ENCODE data around the gene PORCN.

DNA sequence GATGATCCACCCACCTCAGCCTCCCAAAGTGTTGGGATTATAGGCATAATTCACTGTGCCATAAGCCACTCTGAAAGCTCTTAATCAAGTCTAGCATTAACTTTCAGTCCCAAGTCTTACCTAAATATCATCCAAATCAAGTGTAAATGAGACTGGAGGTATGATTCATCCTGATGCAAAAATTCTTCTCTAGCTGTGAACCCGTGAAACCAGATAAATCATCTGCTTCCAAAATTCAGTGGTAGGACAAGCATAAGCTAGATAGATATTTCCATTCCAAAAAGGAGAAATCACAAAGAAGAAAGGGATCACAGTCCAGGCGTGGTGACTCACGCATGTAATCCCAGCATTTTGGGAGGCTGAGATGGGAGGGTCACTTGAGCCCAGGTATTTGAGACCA, 21.9 kb downstream of the PORCN start:
- no peak for TF ChIP-seq YY1 (IDR thresholded peaks at IDR 0.05)
- TF ChIP-seq, protein P1, sequence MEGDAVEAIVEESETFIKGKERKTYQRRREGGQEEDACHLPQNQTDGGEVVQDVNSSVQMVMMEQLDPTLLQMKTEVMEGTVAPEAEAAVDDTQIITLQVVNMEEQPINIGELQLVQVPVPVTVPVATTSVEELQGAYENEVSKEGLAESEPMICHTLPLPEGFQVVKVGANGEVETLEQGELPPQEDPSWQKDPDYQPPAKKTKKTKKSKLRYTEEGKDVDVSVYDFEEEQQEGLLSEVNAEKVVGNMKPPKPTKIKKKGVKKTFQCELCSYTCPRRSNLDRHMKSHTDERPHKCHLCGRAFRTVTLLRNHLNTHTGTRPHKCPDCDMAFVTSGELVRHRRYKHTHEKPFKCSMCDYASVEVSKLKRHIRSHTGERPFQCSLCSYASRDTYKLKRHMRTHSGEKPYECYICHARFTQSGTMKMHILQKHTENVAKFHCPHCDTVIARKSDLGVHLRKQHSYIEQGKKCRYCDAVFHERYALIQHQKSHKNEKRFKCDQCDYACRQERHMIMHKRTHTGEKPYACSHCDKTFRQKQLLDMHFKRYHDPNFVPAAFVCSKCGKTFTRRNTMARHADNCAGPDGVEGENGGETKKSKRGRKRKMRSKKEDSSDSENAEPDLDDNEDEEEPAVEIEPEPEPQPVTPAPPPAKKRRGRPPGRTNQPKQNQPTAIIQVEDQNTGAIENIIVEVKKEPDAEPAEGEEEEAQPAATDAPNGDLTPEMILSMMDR (IDR thresholded peaks at IDR 0.05; ENCODE audit: low read depth, low read length, missing input control) = no peak
- TF ChIP-seq, protein P2, sequence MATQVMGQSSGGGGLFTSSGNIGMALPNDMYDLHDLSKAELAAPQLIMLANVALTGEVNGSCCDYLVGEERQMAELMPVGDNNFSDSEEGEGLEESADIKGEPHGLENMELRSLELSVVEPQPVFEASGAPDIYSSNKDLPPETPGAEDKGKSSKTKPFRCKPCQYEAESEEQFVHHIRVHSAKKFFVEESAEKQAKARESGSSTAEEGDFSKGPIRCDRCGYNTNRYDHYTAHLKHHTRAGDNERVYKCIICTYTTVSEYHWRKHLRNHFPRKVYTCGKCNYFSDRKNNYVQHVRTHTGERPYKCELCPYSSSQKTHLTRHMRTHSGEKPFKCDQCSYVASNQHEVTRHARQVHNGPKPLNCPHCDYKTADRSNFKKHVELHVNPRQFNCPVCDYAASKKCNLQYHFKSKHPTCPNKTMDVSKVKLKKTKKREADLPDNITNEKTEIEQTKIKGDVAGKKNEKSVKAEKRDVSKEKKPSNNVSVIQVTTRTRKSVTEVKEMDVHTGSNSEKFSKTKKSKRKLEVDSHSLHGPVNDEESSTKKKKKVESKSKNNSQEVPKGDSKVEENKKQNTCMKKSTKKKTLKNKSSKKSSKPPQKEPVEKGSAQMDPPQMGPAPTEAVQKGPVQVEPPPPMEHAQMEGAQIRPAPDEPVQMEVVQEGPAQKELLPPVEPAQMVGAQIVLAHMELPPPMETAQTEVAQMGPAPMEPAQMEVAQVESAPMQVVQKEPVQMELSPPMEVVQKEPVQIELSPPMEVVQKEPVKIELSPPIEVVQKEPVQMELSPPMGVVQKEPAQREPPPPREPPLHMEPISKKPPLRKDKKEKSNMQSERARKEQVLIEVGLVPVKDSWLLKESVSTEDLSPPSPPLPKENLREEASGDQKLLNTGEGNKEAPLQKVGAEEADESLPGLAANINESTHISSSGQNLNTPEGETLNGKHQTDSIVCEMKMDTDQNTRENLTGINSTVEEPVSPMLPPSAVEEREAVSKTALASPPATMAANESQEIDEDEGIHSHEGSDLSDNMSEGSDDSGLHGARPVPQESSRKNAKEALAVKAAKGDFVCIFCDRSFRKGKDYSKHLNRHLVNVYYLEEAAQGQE (IDR thresholded peaks at IDR 0.05) = no peak
- no peak for TF ChIP-seq RAD21 (IDR thresholded peaks at IDR 0.05)
- TF ChIP-seq, protein P3, sequence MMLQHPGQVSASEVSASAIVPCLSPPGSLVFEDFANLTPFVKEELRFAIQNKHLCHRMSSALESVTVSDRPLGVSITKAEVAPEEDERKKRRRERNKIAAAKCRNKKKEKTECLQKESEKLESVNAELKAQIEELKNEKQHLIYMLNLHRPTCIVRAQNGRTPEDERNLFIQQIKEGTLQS (IDR thresholded peaks at IDR 0.05) = no peak

Measured in liver (tissue), 3 donors.